IMR-90 (cell line): Measurements from ENCODE around the gene TIMM44. TPM values are rescaled to one million over a fixed set of nuclear protein-coding genes. Genes with fewer than 3 reads are reported as not detected.

ENCODE experiments used
- ATAC-seq: fragments of 200-7000 bp; cut with Tn5 transposase; 2 replicates; pipeline ENCODE4 v1.9.1; 2020; ENCODE audit warnings: low read depth, mild to moderate bottlenecking, moderate library complexity
- BruUV-seq: library from RNA; stranded (reverse); fragments of 400-500 nt; replicated peaks from 2 replicates; lab custom pipeline; 2021; lab: Mats Ljungman, UMichigan
- CTCF ChIA-PET: fragments of 300-600 bp; formaldehyde crosslinking; extraction: SDS; loops from one replicate; lab custom pipeline; 2021; ENCODE audit warnings: antibody characterized with exemption; lab: Yijun Ruan, JAX
- POLR2A ChIA-PET: fragments of 300-600 bp; sonication (Branson Sonifier 250); formaldehyde crosslinking; loops from one replicate; lab custom pipeline; 2022; ENCODE audit warnings: antibody characterized with exemption; ENCODE audit not compliant: unreplicated experiment; lab: Charles Lee
- DNase-seq: peaks from one replicate; pipeline ENCODE4 v3.0.0; 2013
- H2AFZ ChIP-seq: replicated peaks from 2 replicates; pipeline ENCODE3; 2013; ENCODE audit warnings: low read length, mild to moderate bottlenecking; ENCODE audit not compliant: poor library complexity
- H2AK5ac ChIP-seq: 2 replicates; pipeline ENCODE4 v1.6.1; 2013; ENCODE audit warnings: low read depth, low read length, inconsistent platforms
- H2AK9ac ChIP-seq: replicated peaks from 2 replicates; pipeline ENCODE3; 2013; ENCODE audit warnings: mild to moderate bottlenecking, low read depth, low read length, moderate library complexity; ENCODE audit not compliant: poor library complexity
- H2BK120ac ChIP-seq: 2 replicates; pipeline ENCODE4 v1.6.1; 2013; ENCODE audit warnings: low read depth, low read length, inconsistent platforms
- H2BK15ac ChIP-seq: 3 replicates; pipeline ENCODE4 v1.6.1; 2013; ENCODE audit warnings: low read depth, low read length, inconsistent platforms
- H2BK20ac ChIP-seq: 2 replicates; pipeline ENCODE4 v1.6.1; 2013; ENCODE audit warnings: low read depth, mild to moderate bottlenecking, inconsistent platforms, low read length, moderate library complexity
- H2BK5ac ChIP-seq: 2 replicates; pipeline ENCODE4 v1.6.1; 2013; ENCODE audit warnings: mild to moderate bottlenecking, low read depth, low read length, inconsistent platforms; ENCODE audit not compliant: poor library complexity, severe bottlenecking
- H3K14ac ChIP-seq: replicated peaks from 2 replicates; pipeline ENCODE4 v1.6.1; 2013; ENCODE audit warnings: low read depth, low read length, inconsistent platforms
- H3K18ac ChIP-seq: 2 replicates; pipeline ENCODE4 v1.6.1; 2013; ENCODE audit warnings: low read depth, low read length, control low read depth
- H3K23ac ChIP-seq: 2 replicates; pipeline ENCODE4 v1.6.1; 2013; ENCODE audit warnings: low read depth, low read length, inconsistent platforms
- H3K27ac ChIP-seq: 2 replicates; pipeline ENCODE4 v1.5.1; 2013; ENCODE audit warnings: mild to moderate bottlenecking, control low read depth, low read length; ENCODE audit not compliant: insufficient read depth
- H3K27me3 ChIP-seq: 2 replicates; pipeline ENCODE4 v1.6.1; 2013; ENCODE audit warnings: low read length; ENCODE audit not compliant: control insufficient read depth, insufficient read depth
- H3K36me3 ChIP-seq: 2 replicates; pipeline ENCODE4 v1.6.1; 2013; ENCODE audit warnings: low read length, mixed read lengths; ENCODE audit not compliant: control insufficient read depth, insufficient read depth
- H3K4ac ChIP-seq: 2 replicates; pipeline ENCODE4 v1.6.1; 2013; ENCODE audit warnings: low read depth, low read length, inconsistent platforms
- H3K4me1 ChIP-seq: 2 replicates; pipeline ENCODE4 v1.6.1; 2013; ENCODE audit warnings: low read length, mixed read lengths; ENCODE audit not compliant: control insufficient read depth, insufficient read depth
- H3K4me2 ChIP-seq: 2 replicates; pipeline ENCODE4 v1.6.1; 2013; ENCODE audit warnings: low read depth, mild to moderate bottlenecking, control low read depth, low read length, moderate library complexity
- H3K4me3 ChIP-seq: 2 replicates; pipeline ENCODE4 v1.5.1; 2013; ENCODE audit warnings: low read depth, mild to moderate bottlenecking, control low read depth, low read length, moderate library complexity; ENCODE audit not compliant: insufficient read depth
- H3K56ac ChIP-seq: 2 replicates; pipeline ENCODE4 v1.6.1; 2013; ENCODE audit warnings: low read length, inconsistent platforms; ENCODE audit not compliant: insufficient read depth; ENCODE audit errors: extremely low read depth
- H3K79me1 ChIP-seq, 2 experiments: 2 replicates each; pipeline ENCODE4 v1.6.1; 2013; ENCODE audit warnings: low read length in 2 of 2, inconsistent platforms in 1 of 2, low read depth in 1 of 2
- H3K9ac ChIP-seq: 2 replicates; pipeline ENCODE4 v1.6.1; 2013; ENCODE audit warnings: low read depth, low read length, control low read depth
- H3K9me1 ChIP-seq: 2 replicates; pipeline ENCODE4 v1.6.1; 2013; ENCODE audit warnings: low read length, inconsistent platforms; ENCODE audit not compliant: insufficient read depth
- H3K9me3 ChIP-seq: 2 replicates; pipeline ENCODE4 v1.6.1; 2013; ENCODE audit warnings: low read length; ENCODE audit not compliant: control insufficient read depth, insufficient read depth
- H4K20me1 ChIP-seq: 2 replicates; pipeline ENCODE4 v1.6.1; 2013; ENCODE audit warnings: low read length, inconsistent platforms; ENCODE audit not compliant: insufficient read depth
- H4K5ac ChIP-seq: 2 replicates; pipeline ENCODE4 v1.6.1; 2013; ENCODE audit warnings: mild to moderate bottlenecking, low read depth, low read length, control low read depth
- H4K8ac ChIP-seq, 2 experiments: 2 replicates each; pipeline ENCODE4 v1.6.1; 2013; ENCODE audit warnings: low read depth in 2 of 2, low read length in 2 of 2, control low read depth in 1 of 2, inconsistent platforms in 1 of 2
- H4K91ac ChIP-seq: 2 replicates; pipeline ENCODE4 v1.6.1; 2013; ENCODE audit warnings: low read depth, low read length, inconsistent platforms; ENCODE audit not compliant: insufficient read depth
- BHLHE40 ChIP-seq: fragments of 150-350 bp; IDR thresholded peaks from 2 replicates; pipeline ENCODE4 v1.6.1; 2016; ENCODE audit warnings: mild to moderate bottlenecking, low read depth, low read length
- CEBPB ChIP-seq: IDR thresholded peaks from 2 replicates; pipeline ENCODE4 v1.6.1; 2012; ENCODE audit warnings: low read depth, low read length, improper control_type of control experiment
- CHD1 ChIP-seq: IDR thresholded peaks from 2 replicates; pipeline ENCODE4 v1.6.1; 2012; ENCODE audit warnings: low read depth, low read length, improper control_type of control experiment
- MAFK ChIP-seq: IDR thresholded peaks from 2 replicates; pipeline ENCODE4 v1.6.1; 2012; ENCODE audit warnings: low read depth, low read length, improper control_type of control experiment
- MAZ ChIP-seq: IDR thresholded peaks from 2 replicates; pipeline ENCODE4 v1.6.1; 2012; ENCODE audit warnings: low read depth, mild to moderate bottlenecking, low read length, improper control_type of control experiment, moderate library complexity, borderline replicate concordance
- MXI1 ChIP-seq: IDR thresholded peaks from 2 replicates; pipeline ENCODE4 v1.6.1; 2012; ENCODE audit warnings: low read depth, mild to moderate bottlenecking, low read length, moderate library complexity, borderline replicate concordance
- POLR2A ChIP-seq: IDR thresholded peaks from 2 replicates; pipeline ENCODE4 v1.6.1; 2012; ENCODE audit warnings: mild to moderate bottlenecking, low read depth, low read length
- RAD21 ChIP-seq: IDR thresholded peaks from 2 replicates; pipeline ENCODE4 v1.6.1; 2012; ENCODE audit warnings: low read length, improper control_type of control experiment
- RCOR1 ChIP-seq: IDR thresholded peaks from 2 replicates; pipeline ENCODE4 v1.6.1; 2012; ENCODE audit warnings: mild to moderate bottlenecking, low read length, improper control_type of control experiment; ENCODE audit not compliant: insufficient replicate concordance
- RFX5 ChIP-seq: IDR thresholded peaks from 2 replicates; pipeline ENCODE4 v1.8.0; 2012; ENCODE audit warnings: low read depth, mild to moderate bottlenecking, low read length, moderate library complexity
- SMC3 ChIP-seq: fragments of 150-350 bp; IDR thresholded peaks from 2 replicates; pipeline ENCODE4 v1.6.1; 2016; ENCODE audit warnings: low read depth, mild to moderate bottlenecking, antibody characterized with exemption, low read length, moderate library complexity
- WGBS, 2 experiments: methylation state at CpG; one replicate each; pipeline versions ENCODE4 v1.1.5 to v1.1.7; 2013; ENCODE audit warnings: missing lambda C conversion rate in 2 of 2; ENCODE audit not compliant: insufficient read length in 1 of 2; ENCODE audit errors: extremely low coverage in 2 of 2; 5-methylcytosine and 5-hydroxymethylcytosine counted together
- dilution Hi-C: fragments of 300-500 bp; cut with HindIII; formaldehyde crosslinking; loops from one replicate; pipeline ENCODE4 v1.14.3; 2018; ENCODE audit warnings: low sequenced_read_pairs; ENCODE audit not compliant: unreplicated experiment
- in situ Hi-C: fragments of 300-500 bp; cut with MboI; formaldehyde crosslinking; loops from 3 replicates; pipeline ENCODE4 v1.14.3; 2019; ENCODE audit warnings: low sequenced_read_pairs, inconsistent platforms, mixed read lengths
- intact Hi-C: fragments of 100-400 bp; cut with micrococcal nuclease; formaldehyde crosslinking; loops from 2 replicates; pipeline ENCODE4 v1.10.0; 2022
- polyA plus RNA-seq, 3 experiments: library from polyadenylated mRNA; depleted of rRNA; stranded (reverse); fragments of >200 nt; gene quantifications; 2 replicates each; pipeline ENCODE4 v1.2.3, GENCODE V29; 2012; ENCODE audit warnings: low replicate concordance in 1 of 3
- total RNA-seq: library from RNA; depleted of rRNA; stranded (reverse); fragments of >200 nt; gene quantifications from 2 replicates; pipeline ENCODE4 v1.2.3, GENCODE V29; 2012
- TF ChIP-seq, protein P1 (sequence below): conservative IDR thresholded peaks from 2 replicates; pipeline ENCODE4 v1.5.1; 2012; ENCODE audit warnings: mild to moderate bottlenecking, low read depth, low read length, improper control_type of control experiment
- TF ChIP-seq, protein P2 (sequence below): fragments of 150-350 bp; IDR thresholded peaks from 2 replicates; pipeline ENCODE4 v1.6.1; 2017; ENCODE audit warnings: mild to moderate bottlenecking, antibody characterized with exemption, low read length, low read depth

Gene TIMM44
- total and polyA plus RNA-seq, 2 of the 4 experiments (the other 2 are of a cell fraction), result 37.6 to 52.3 TPM

DNA sequence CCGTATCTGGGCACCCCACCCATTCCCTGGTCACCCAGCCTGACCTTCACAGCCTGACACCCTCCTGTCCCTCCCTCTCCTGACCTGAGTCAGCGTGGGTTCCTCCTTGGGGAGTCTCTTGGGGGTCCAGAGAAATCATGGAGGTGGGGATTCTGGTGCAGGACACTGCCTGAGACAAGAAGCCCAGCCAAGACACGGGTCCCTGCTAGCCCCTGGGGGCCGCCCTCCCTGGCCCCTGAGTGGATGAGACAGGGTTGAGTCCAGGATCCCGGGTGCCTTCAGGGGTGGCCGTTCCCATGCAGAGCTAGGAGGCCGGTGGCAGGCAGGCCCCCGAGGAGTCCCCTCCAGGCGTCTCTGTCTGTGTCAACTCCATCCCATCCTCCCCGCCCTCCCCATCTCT, 38.2 kb downstream of the TIMM44 start:
- no peak for DNase-seq
- no peak for ATAC-seq
- WGBS, 2 experiments, result 63% methylated on average over 3 of the region's 10 CpGs; no CpG with 5 or more reads in 1 of the 2 experiments
- ChIA-PET CTCF (no interaction called here), POLR2A (no interaction called here)
- Histone ChIP-seq H3K36me3 (peaks cover 15% of the 10 kb centered on the region), H4K8ac (no peak overlapping the region), H4K20me1 (peaks cover 50% of the 10 kb centered on the region), H3K9me1 (peaks cover 11% of the 10 kb centered on the region), H2BK20ac (no peak overlapping the region), H2BK15ac (no peak overlapping the region), H3K4me2 (peak overlapping the region; percentile 38; the same call in 1 of the 2 replicates), H3K9ac (no peak overlapping the region; the same call in 1 of the 2 replicates), H2BK120ac (no peak overlapping the region), H2AFZ (no peak overlapping the region), H3K14ac (no peak overlapping the region), H3K79me1 (peaks cover 14 to 50% of the 10 kb centered on the region in 2 experiments; a peak in 3 of 4 replicates), H3K4ac (no peak overlapping the region), H4K91ac (no peak overlapping the region), H3K4me3 (no peak overlapping the region), H3K27ac (no peak overlapping the region), H3K27me3 (no peaks in the 10 kb centered on the region), H3K9me3 (no peaks in the 10 kb centered on the region), H3K4me1 (peaks cover 10% of the 10 kb centered on the region), H4K5ac (no peak overlapping the region), H2AK9ac (peak overlapping the region; percentile 70), H3K56ac (no peak overlapping the region; the same call in 1 of the 2 replicates), H2BK5ac (no peak overlapping the region), H3K18ac (no peak overlapping the region), H2AK5ac (peak overlapping the region; percentile 33; the same call in 1 of the 2 replicates), H3K23ac (peak overlapping the region; percentile 8)
- intact Hi-C loops (no loop called here), dilution Hi-C loops (no loop called here), in situ Hi-C loops (no loop called here)
- TF ChIP-seq CEBPB, result no peak
- no peak for TF ChIP-seq RFX5
- no peak for TF ChIP-seq SMC3
- no peak for TF ChIP-seq MAZ
- TF ChIP-seq CHD1, result no peak
- no peak for TF ChIP-seq MAFK
- no peak for TF ChIP-seq RCOR1
- TF ChIP-seq POLR2A, result no peak
- no peak for TF ChIP-seq RAD21
- TF ChIP-seq, protein P1, sequence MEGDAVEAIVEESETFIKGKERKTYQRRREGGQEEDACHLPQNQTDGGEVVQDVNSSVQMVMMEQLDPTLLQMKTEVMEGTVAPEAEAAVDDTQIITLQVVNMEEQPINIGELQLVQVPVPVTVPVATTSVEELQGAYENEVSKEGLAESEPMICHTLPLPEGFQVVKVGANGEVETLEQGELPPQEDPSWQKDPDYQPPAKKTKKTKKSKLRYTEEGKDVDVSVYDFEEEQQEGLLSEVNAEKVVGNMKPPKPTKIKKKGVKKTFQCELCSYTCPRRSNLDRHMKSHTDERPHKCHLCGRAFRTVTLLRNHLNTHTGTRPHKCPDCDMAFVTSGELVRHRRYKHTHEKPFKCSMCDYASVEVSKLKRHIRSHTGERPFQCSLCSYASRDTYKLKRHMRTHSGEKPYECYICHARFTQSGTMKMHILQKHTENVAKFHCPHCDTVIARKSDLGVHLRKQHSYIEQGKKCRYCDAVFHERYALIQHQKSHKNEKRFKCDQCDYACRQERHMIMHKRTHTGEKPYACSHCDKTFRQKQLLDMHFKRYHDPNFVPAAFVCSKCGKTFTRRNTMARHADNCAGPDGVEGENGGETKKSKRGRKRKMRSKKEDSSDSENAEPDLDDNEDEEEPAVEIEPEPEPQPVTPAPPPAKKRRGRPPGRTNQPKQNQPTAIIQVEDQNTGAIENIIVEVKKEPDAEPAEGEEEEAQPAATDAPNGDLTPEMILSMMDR, result no peak
- no peak for TF ChIP-seq BHLHE40
- TF ChIP-seq, protein P2, sequence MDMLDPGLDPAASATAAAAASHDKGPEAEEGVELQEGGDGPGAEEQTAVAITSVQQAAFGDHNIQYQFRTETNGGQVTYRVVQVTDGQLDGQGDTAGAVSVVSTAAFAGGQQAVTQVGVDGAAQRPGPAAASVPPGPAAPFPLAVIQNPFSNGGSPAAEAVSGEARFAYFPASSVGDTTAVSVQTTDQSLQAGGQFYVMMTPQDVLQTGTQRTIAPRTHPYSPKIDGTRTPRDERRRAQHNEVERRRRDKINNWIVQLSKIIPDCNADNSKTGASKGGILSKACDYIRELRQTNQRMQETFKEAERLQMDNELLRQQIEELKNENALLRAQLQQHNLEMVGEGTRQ, result no peak
- TF ChIP-seq MXI1, result no peak
- BruUV-seq, result no TSS peak
